ENCODE measurements around the gene TMEM221.

Gene TMEM221

DNA sequence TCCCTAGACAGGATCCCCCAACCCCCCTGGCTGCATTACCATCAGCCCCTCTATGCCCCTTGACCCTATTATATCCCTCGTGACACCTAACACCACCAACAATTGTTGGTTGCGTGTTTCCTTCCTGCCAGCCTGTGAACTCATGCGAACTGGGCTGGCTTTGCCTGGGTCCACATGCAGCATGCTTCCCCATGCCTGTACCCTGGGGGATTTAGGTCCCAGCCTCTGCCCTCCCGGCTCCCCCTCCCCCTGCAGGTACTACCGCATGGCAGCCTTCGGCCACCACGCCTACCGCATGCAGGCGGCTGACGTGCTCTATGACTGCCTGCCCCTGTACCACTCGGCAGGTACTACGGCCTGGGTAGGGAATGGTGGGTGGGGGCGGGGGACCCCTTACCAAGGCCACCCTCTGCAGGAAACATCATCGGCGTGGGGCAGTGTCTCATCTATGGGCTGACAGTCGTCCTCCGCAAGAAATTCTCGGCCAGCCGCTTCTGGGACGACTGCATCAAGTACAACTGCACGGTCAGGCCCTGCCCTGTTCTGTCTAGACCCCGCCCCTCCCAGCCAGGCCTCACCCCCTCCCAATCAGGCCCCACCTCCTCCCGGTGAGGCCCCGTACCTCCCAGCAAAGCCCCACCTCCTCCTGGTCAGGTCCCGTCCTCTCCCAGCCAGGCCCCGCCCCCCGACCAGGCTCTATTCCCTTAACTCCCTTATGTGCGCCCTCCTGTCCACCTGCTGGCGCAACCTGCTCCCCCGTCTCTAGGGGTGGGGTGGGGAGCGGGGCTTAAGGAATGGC lies 40.3 kb upstream of the TMEM221 start:
- H3K4me1 ChIP-seq, result peaks cover 52 to 90% (median 81%) of the 10 kb centered on the region in 10 experiments
- H3K27ac ChIP-seq, result peak overlapping the region in 10 of 11 experiments; percentile 37 to 84 (median 71); a peak in 18 of 22 replicates

DNA sequence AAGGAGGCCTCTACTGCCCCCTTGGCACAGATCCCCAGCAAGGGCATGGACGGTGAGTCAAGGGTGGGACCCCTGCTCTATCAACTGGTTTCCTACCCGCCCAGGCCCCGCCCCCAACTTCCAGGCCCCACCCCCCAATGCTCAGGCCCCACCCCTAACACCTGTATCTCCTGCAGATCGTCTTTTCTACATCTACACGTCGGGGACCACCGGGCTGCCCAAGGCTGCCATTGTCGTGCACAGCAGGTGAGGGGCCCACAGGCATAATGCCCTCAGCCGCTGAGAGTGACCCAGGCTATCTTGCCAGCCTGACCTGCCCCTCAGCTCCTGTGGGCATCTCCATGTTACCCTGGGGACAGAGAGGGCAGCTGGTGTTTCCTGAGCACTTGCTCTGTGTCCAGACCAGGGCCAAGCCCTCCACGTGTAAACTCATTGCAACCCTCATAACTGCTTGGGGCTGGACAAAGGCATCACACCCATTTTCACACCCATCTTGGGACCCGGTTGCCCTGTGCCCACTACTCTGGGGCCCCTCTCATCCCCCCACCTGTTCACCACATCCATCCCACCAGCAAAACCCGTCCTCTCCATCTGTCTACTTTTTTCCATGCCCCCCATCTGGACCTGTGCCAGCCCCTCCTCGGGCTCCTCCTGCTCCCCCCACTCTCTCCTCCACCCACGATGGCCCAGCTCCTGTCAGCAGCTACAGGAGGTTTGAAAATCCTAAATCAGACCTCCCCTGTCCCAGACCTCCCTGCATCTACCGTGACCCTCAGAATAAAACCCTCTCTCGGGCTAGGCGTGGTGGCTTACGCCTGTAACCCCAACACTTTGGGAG lies 39.0 kb upstream of the TMEM221 start:
- H3K27me3 ChIP-seq, result no peaks in the 10 kb centered on the region
- H3K9me3 ChIP-seq (replicated peaks in 1 of 11), result no peaks in the 10 kb centered on the region
- peak overlapping the region in 9 of 11 experiments; percentile 37 to 84 (median 71); a peak in 17 of 22 replicates for H3K27ac ChIP-seq
- peaks cover 0 to 54% (median 0%) of the 10 kb centered on the region in 11 experiments; a peak in 6 of 22 replicates for H4K20me1 ChIP-seq
- H3K36me3 ChIP-seq, result peaks cover 0 to 41% (median 0%) of the 10 kb centered on the region in 11 experiments; a peak in 10 of 22 replicates
- H3K9ac ChIP-seq, result peak overlapping the region in 10 of 11 experiments; percentile 41 to 69 (median 60); a peak in 19 of 22 replicates
- peaks cover 65 to 99% (median 91%) of the 10 kb centered on the region in 10 experiments for H3K4me1 ChIP-seq
- H3K4me3 ChIP-seq, result peak overlapping the region in 3 of 10 experiments; percentile 19 to 61 (median 37); a peak in 5 of 20 replicates
- H3K4me2 ChIP-seq, result peak overlapping the region; percentile 81 to 97 (median 91)
- TF ChIP-seq Cebpa-rat (IDR thresholded peaks at IDR 0.05), result no peak

More for the DNA sequence above, 40.3 kb upstream of the TMEM221 start:
- no peak for TF ChIP-seq Cebpa-rat (IDR thresholded peaks at IDR 0.05)
- Histone ChIP-seq H3K27me3 (no peaks in the 10 kb centered on the region), H3K36me3 (peaks cover 0 to 41% (median 0%) of the 10 kb centered on the region in 11 experiments; a peak in 10 of 22 replicates), H3K4me3 (peak overlapping the region in 9 of 10 experiments; percentile 18 to 61 (median 45); a peak in 15 of 20 replicates), H3K4me2 (peak overlapping the region; percentile 81 to 97 (median 91)), H4K20me1 (peaks cover 0 to 41% (median 0%) of the 10 kb centered on the region in 11 experiments; a peak in 6 of 22 replicates), H3K9ac (peak overlapping the region; percentile 35 to 69 (median 58); a peak in 20 of 22 replicates), H3K9me3 (replicated peaks in 1 of 11) (no peaks in the 10 kb centered on the region)

DNA sequence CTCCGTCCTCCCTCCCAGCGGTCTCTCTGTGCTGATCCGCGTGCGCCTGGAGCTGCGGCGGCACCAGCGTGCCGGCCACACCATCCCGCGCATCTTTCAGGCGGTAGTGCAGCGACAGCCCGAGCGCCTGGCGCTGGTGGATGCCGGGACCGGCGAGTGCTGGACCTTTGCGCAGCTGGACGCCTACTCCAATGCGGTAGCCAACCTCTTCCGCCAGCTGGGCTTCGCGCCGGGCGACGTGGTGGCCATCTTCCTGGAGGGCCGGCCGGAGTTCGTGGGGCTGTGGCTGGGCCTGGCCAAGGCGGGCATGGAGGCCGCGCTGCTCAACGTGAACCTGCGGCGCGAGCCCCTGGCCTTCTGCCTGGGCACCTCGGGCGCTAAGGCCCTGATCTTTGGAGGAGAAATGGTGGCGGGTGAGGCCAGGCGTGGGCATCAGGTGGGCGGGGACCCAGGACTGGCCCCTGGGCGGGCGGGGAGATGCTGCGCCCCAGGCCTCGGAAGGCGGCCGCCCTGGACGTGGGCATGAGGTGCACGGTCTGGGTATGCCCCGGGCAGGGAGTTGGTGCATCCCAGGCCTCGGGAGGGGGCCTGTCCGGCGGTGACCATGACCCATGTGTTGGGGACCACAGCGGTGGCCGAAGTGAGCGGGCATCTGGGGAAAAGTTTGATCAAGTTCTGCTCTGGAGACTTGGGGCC lies 38.2 kb upstream of the TMEM221 start:
- Histone ChIP-seq H3K27ac (peak overlapping the region in 8 of 11 experiments; percentile 45 to 80 (median 64); a peak in 16 of 22 replicates), H3K4me1 (peaks cover 73 to 100% (median 95%) of the 10 kb centered on the region in 10 experiments), H3K36me3 (peaks cover 0 to 41% (median 0%) of the 10 kb centered on the region in 11 experiments; a peak in 10 of 22 replicates), H3K9me3 (replicated peaks in 1 of 11) (no peaks in the 10 kb centered on the region), H3K4me3 (no peak overlapping the region), H3K27me3 (no peaks in the 10 kb centered on the region), H3K9ac (peak overlapping the region in 8 of 11 experiments; percentile 14 to 66 (median 34); a peak in 10 of 22 replicates), H4K20me1 (peaks cover 0 to 59% (median 0%) of the 10 kb centered on the region in 11 experiments; a peak in 6 of 22 replicates), H3K4me2 (peak overlapping the region; percentile 28 to 96 (median 59); a peak in 20 of 22 replicates)
- TF ChIP-seq Cebpa-rat (IDR thresholded peaks at IDR 0.05), result no peak

DNA sequence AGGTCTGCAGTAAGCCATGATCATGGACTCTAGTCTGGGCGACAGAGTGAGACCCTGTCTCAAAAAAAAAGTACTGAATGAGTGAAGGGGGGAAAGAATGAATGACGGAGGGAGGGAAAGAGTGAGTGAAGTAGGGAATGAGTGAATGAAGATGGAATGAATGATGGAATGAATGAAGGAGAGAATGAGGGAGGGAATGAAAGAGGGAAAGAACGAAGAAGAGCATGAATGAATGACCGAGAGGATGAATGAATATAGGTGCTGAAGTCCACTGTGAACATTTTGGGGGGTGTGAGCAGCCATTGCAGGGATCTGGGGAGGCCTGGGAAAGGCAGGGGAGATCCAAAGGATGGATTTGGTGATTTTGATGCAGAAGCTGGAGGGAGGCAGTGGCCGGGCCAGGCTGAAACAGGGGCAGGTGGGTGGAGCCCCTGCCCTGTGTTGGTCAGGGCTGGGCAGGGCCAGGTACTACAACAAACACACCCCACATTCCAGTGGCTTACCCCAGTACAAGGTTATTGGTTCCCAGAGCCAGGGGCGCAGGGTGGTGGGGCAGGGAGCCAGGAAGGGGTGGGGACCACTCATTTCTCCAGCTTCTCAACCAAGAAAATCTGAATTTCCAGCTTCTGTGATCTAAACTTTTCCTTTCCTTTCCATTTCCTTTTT lies 36.2 kb upstream of the TMEM221 start:
- TF ChIP-seq Cebpa-rat (IDR thresholded peaks at IDR 0.05), result no peak
- Histone ChIP-seq H3K4me1 (peaks cover 66 to 100% (median 94%) of the 10 kb centered on the region in 10 experiments), H3K36me3 (peaks cover 0 to 21% (median 0%) of the 10 kb centered on the region in 11 experiments; a peak in 10 of 22 replicates), H3K27me3 (no peaks in the 10 kb centered on the region), H3K27ac (peak overlapping the region in 5 of 11 experiments; percentile 22 to 80 (median 47); a peak in 5 of 22 replicates), H3K9me3 (replicated peaks in 1 of 11) (no peaks in the 10 kb centered on the region), H3K4me2 (peak overlapping the region in 10 of 11 experiments; percentile 18 to 96 (median 52); a peak in 12 of 22 replicates), H4K20me1 (peaks cover 0 to 59% (median 0%) of the 10 kb centered on the region in 11 experiments; a peak in 6 of 22 replicates), H3K4me3 (no peak overlapping the region), H3K9ac (0 out of 22 replicates have a peak overlapping the region, but pooled peaks of 1 of the 11 experiments have one; percentile 9)

DNA sequence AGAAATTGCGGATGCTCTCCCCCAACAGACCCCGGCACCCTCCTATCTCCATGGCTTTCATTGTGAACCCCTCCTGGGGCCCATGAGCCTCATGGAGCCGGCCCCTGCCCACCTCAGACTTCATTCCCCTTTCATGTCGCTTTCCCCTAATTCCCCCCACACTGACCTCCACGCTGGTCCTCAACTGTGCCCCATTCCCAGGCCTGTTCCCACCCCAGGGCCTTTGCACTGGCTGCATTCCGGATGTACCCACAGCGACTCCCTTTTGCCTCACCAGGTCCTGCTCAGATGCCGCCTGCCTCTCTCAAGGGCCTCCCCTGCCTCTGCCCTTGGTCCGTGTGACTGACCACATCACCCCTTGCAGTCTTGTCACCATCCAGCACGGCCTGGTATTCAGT lies 35.1 kb upstream of the TMEM221 start:
- H3K9ac ChIP-seq, result peak overlapping the region in 2 of 11 experiments; percentile 7 to 31; a peak in 2 of 22 replicates
- H4K20me1 ChIP-seq, result peaks cover 0 to 53% (median 0%) of the 10 kb centered on the region in 11 experiments; a peak in 6 of 22 replicates
- TF ChIP-seq Cebpa-rat (IDR thresholded peaks at IDR 0.05), result no peak
- H3K27me3 ChIP-seq, result no peaks in the 10 kb centered on the region
- H3K27ac ChIP-seq, result peak overlapping the region in 8 of 11 experiments; percentile 8 to 54 (median 34); a peak in 13 of 22 replicates
- H3K36me3 ChIP-seq, result peaks cover 0 to 21% (median 0%) of the 10 kb centered on the region in 11 experiments; a peak in 10 of 22 replicates
- H3K9me3 ChIP-seq (replicated peaks in 1 of 11), result no peaks in the 10 kb centered on the region
- H3K4me3 ChIP-seq, result no peak overlapping the region
- peaks cover 56 to 100% (median 94%) of the 10 kb centered on the region in 10 experiments for H3K4me1 ChIP-seq
- peak overlapping the region in 10 of 11 experiments; percentile 10 to 88 (median 65); a peak in 14 of 22 replicates for H3K4me2 ChIP-seq

DNA sequence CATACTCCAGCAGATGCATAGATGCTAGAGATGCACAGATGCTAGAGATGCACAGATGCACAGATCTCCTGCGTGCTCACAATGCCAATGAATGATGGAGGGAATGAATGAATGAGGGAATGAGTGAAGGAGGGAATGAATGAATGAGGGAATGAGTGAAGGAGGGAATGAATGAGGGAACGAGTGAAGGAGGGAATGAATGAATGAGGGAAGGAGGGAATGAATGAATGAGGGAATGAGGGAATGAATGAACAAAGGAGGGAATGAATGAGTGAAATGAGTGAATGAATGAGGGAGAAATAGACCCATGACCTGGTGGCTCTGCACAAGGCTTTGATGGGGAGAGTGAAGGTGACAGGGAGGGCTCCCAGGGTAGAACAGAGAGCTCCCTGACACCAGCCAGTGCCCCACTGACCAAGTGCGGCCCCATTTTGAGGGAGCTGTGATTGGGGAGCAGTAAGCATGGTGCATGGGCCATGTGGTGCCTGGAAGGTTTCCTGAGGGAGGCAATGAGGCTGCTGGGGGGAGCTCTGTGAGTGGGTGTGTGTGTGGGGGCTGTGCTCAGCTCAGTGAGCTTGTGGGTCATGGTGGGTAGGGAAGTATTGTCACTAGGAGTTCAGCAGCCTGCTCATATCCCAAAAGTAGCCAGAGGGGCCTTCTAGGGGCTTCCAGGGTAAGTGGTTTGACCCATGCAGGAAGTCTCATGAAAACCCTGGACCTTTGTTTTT lies 34.6 kb upstream of the TMEM221 start:
- Histone ChIP-seq H3K27me3 (no peaks in the 10 kb centered on the region), H3K4me2 (peak overlapping the region in 10 of 11 experiments; percentile 10 to 88 (median 65); a peak in 16 of 22 replicates)
- TF ChIP-seq Cebpa-rat (IDR thresholded peaks at IDR 0.05), result no peak

More for the DNA sequence above, 34.6 kb upstream of the TMEM221 start:
- H3K4me3 ChIP-seq, result no peak overlapping the region
- peak overlapping the region in 8 of 11 experiments; percentile 16 to 87 (median 46); a peak in 12 of 22 replicates for H3K27ac ChIP-seq
- H3K36me3 ChIP-seq, result peaks cover 0 to 21% (median 0%) of the 10 kb centered on the region in 11 experiments; a peak in 10 of 22 replicates
- peaks cover 0 to 53% (median 0%) of the 10 kb centered on the region in 11 experiments; a peak in 5 of 22 replicates for H4K20me1 ChIP-seq
- H3K4me1 ChIP-seq, result peaks cover 50 to 94% (median 88%) of the 10 kb centered on the region in 10 experiments
- H3K9ac ChIP-seq, result peak overlapping the region in 2 of 11 experiments; percentile 7 to 31; a peak in 1 of 22 replicates
- no peaks in the 10 kb centered on the region for H3K9me3 ChIP-seq (replicated peaks in 1 of 11)
